SK-N-SH (cell line): ENCODE results near the gene C1QL4. TPM values are rescaled to one million over a fixed set of nuclear protein-coding genes. Genes with fewer than 3 reads are reported as not detected.

ENCODE experiments used
- CTCF ChIA-PET: fragments of 300-600, 350-600 bp; formaldehyde crosslinking; extraction: SDS; loops from one replicate; lab custom pipeline; 2021; lab: Yijun Ruan, JAX
- POLR2A ChIA-PET: fragments of 350-600 bp; sonication (Branson Sonifier 250); formaldehyde crosslinking; extraction: SDS; loops from one replicate; lab custom pipeline; 2020; ENCODE audit warnings: antibody characterized with exemption, inconsistent platforms; lab: Yijun Ruan, JAX
- DNase-seq: peaks from one replicate; pipeline ENCODE4 v3.0.0; 2012
- H2AFZ ChIP-seq: fragments of 200-600 bp; sonication (generic); 2 replicates; pipeline ENCODE4 v1.8.1; 2016; ENCODE audit warnings: antibody characterized with exemption, mild to moderate bottlenecking, low read depth
- H3F3A ChIP-seq: fragments of 200-600 bp; sonication (generic); replicated peaks from 2 replicates; pipeline ENCODE3; 2016; ENCODE audit warnings: antibody characterized with exemption, mild to moderate bottlenecking; ENCODE audit not compliant: insufficient read depth
- H3K27ac ChIP-seq, 2 experiments: fragments of 200-500 bp in 1 of 2; fragments of 200-600 bp in 1 of 2; sonication (Bioruptor generic) in 1 of 2; sonication (generic), shearing (Covaris generic) in 1 of 2; 2 replicates each; pipeline versions ENCODE4 v1.5.1 to v1.6.1; 2014 to 2016; ENCODE audit warnings: low read depth in 2 of 2, inconsistent platforms in 1 of 2, low read length in 1 of 2, mild to moderate bottlenecking in 1 of 2, mixed read lengths in 1 of 2
- H3K27me3 ChIP-seq: fragments of 200-600 bp; sonication (generic), shearing (Covaris generic); 2 replicates; pipeline ENCODE4 v1.6.1; 2016; ENCODE audit warnings: mixed run types; ENCODE audit not compliant: insufficient read depth
- H3K36me3 ChIP-seq, 2 experiments: fragments of 200-500 bp in 1 of 2; fragments of 200-600 bp in 1 of 2; sonication (Bioruptor generic) in 1 of 2; sonication (generic) in 1 of 2; replicated peaks in 1 of 2; 2 replicates each; pipeline versions ENCODE3 to v1.5.1; 2014 to 2016; ENCODE audit warnings: low read length in 1 of 2, mild to moderate bottlenecking in 1 of 2; ENCODE audit not compliant: insufficient read depth in 2 of 2, control insufficient read depth in 1 of 2
- H3K4me1 ChIP-seq, 2 experiments: fragments of 200-500 bp in 1 of 2; fragments of 200-600 bp in 1 of 2; sonication (Bioruptor generic) in 1 of 2; sonication (generic), shearing (Covaris generic) in 1 of 2; 2 replicates each; pipeline versions ENCODE4 v1.5.1 to v1.6.1; 2014 to 2016; ENCODE audit warnings: low read depth in 1 of 2, low read length in 1 of 2, mixed run types in 1 of 2; ENCODE audit not compliant: insufficient read depth in 2 of 2, control insufficient read depth in 1 of 2
- H3K4me2 ChIP-seq: fragments of 200-600 bp; sonication (generic), shearing (Covaris generic); 2 replicates; pipeline ENCODE4 v1.6.1; 2017; ENCODE audit warnings: mixed run types
- H3K4me3 ChIP-seq, 2 experiments: fragments of 200-500 bp in 1 of 2; fragments of 200-600 bp in 1 of 2; sonication (Bioruptor generic) in 1 of 2; sonication (generic), shearing (Covaris generic) in 1 of 2; 2 replicates each; pipeline versions ENCODE4 v1.5.1 to v1.8.1; 2014 to 2016; ENCODE audit warnings: low read depth in 2 of 2, inconsistent platforms in 1 of 2, low read length in 1 of 2, mild to moderate bottlenecking in 1 of 2, mixed read lengths in 1 of 2, moderate library complexity in 1 of 2
- H3K79me2 ChIP-seq: fragments of 200-600 bp; sonication (generic); 2 replicates; pipeline ENCODE4 v1.8.1; 2017; ENCODE audit warnings: mild to moderate bottlenecking; ENCODE audit not compliant: insufficient read depth
- H3K9ac ChIP-seq: fragments of 200-600 bp; sonication (generic); 2 replicates; pipeline ENCODE4 v1.6.1; 2017; ENCODE audit warnings: mixed run types
- H3K9me2 ChIP-seq: fragments of 200-600 bp; sonication (generic); 2 replicates; pipeline ENCODE4 v1.6.1; 2017; ENCODE audit warnings: mixed run types
- H3K9me3 ChIP-seq: fragments of 200-600 bp; sonication (generic); 2 replicates; pipeline ENCODE4 v1.6.1; 2017; ENCODE audit warnings: mixed run types, mild to moderate bottlenecking, moderate library complexity
- H4K20me1 ChIP-seq: fragments of 200-600 bp; sonication (generic); 2 replicates; pipeline ENCODE4 v1.6.1; 2017; ENCODE audit warnings: mild to moderate bottlenecking, mixed run types; ENCODE audit not compliant: insufficient read depth
- ELF1 ChIP-seq: IDR thresholded peaks from 2 replicates; pipeline ENCODE4 v1.4.0; 2012
- FOSL2 ChIP-seq: IDR thresholded peaks from 2 replicates; pipeline ENCODE4 v1.4.0; 2012; ENCODE audit warnings: low read depth, mild to moderate bottlenecking, moderate library complexity, borderline replicate concordance
- FOXJ3 ChIP-seq: sonication (generic); formaldehyde crosslinking; IDR thresholded peaks from 2 replicates; pipeline ENCODE4 v1.5.1; 2020; ENCODE audit warnings: mild to moderate bottlenecking, missing genetic modification reagents
- FOXM1 ChIP-seq: IDR thresholded peaks from 2 replicates; pipeline ENCODE4 v1.4.0; 2012; ENCODE audit warnings: low read depth, mild to moderate bottlenecking
- GABPA ChIP-seq: IDR thresholded peaks from 2 replicates; pipeline ENCODE4 v1.4.0; 2012; ENCODE audit warnings: low read depth, mild to moderate bottlenecking
- GATA2 ChIP-seq: sonication (generic); formaldehyde crosslinking; IDR thresholded peaks from 2 replicates; pipeline ENCODE4 v1.5.0; 2020; ENCODE audit warnings: mild to moderate bottlenecking, missing genetic modification reagents
- IRF3 ChIP-seq: fragments of 150-350 bp; IDR thresholded peaks from 2 replicates; pipeline ENCODE4 v1.6.1; 2016; ENCODE audit warnings: mild to moderate bottlenecking, low read depth, low read length
- JUND ChIP-seq: IDR thresholded peaks from 2 replicates; pipeline ENCODE4 v1.4.0; 2012
- MAX ChIP-seq: IDR thresholded peaks from 2 replicates; pipeline ENCODE4 v1.4.0; 2012; ENCODE audit warnings: low read depth
- MEF2A ChIP-seq: IDR thresholded peaks from 2 replicates; pipeline ENCODE4 v1.4.0; 2012; ENCODE audit warnings: low read depth, borderline replicate concordance
- NRF1 ChIP-seq: IDR thresholded peaks from 2 replicates; pipeline ENCODE4 v1.6.1; 2012; ENCODE audit warnings: low read depth, mild to moderate bottlenecking, low read length
- PBX3 ChIP-seq: IDR thresholded peaks from 2 replicates; pipeline ENCODE4; 2012
- POLR2AphosphoS5 ChIP-seq: IDR thresholded peaks from 2 replicates; pipeline ENCODE4 v1.6.1; 2012; ENCODE audit warnings: low read depth, low read length
- RAD21 ChIP-seq: IDR thresholded peaks from 2 replicates; pipeline ENCODE4 v1.6.1; 2012; ENCODE audit warnings: mild to moderate bottlenecking, low read length
- REST ChIP-seq: IDR thresholded peaks from 2 replicates; pipeline ENCODE4 v1.6.1; 2012; ENCODE audit warnings: mild to moderate bottlenecking, low read depth, low read length, moderate library complexity
- SIN3A ChIP-seq: IDR thresholded peaks from 2 replicates; pipeline ENCODE4 v1.6.1; 2012; ENCODE audit warnings: low read depth, mild to moderate bottlenecking, low read length, moderate library complexity, borderline replicate concordance
- SMC3 ChIP-seq: IDR thresholded peaks from 2 replicates; pipeline ENCODE4 v1.6.1; 2012; ENCODE audit warnings: low read depth, low read length, improper control_type of control experiment
- TAF1 ChIP-seq: IDR thresholded peaks from 2 replicates; pipeline ENCODE4 v1.6.1; 2012; ENCODE audit warnings: low read depth, mild to moderate bottlenecking, low read length, moderate library complexity, borderline replicate concordance
- TEAD4 ChIP-seq: IDR thresholded peaks from 2 replicates; pipeline ENCODE4 v1.4.0; 2012; ENCODE audit warnings: mild to moderate bottlenecking, borderline replicate concordance; ENCODE audit not compliant: insufficient read depth
- ZBTB33 ChIP-seq: IDR thresholded peaks from 2 replicates; pipeline ENCODE4 v1.4.0; 2012; ENCODE audit warnings: low read depth, borderline replicate concordance
- WGBS: methylation state at CpG from one replicate; pipeline ENCODE4 v1.1.6; 2017; ENCODE audit warnings: low lambda C conversion rate; 5-methylcytosine and 5-hydroxymethylcytosine counted together
- polyA plus RNA-seq, 3 experiments: library from polyadenylated mRNA; depleted of rRNA; stranded (reverse); fragments of >200 nt; gene quantifications; 2 replicates each; pipeline ENCODE4 v1.2.3, GENCODE V29; 2012

Gene C1QL4
- polyA plus RNA-seq, 1 of the 3 experiments (the other 2 are of a cell fraction): 14.6 TPM

GRCh38 chr12:49344486-49345050, 7.6 kb upstream of the C1QL4 start (continued):
- TF ChIP-seq ZBTB33 (no peak), IRF3 (no peak)

- Histone ChIP-seq H3K36me3 (no peaks in the 10 kb centered on the region), H3K4me3 (peak overlapping the region; percentile 37 to 52), H3F3A (peaks cover 22% of the 10 kb centered on the region), H4K20me1 (no peaks in the 10 kb centered on the region), H3K27ac (no peak overlapping the region), H3K9me2 (no peaks in the 10 kb centered on the region), H3K9ac (no peak overlapping the region), H3K79me2 (no peaks in the 10 kb centered on the region), H3K4me2 (peak overlapping the region; percentile 76), H2AFZ (peak overlapping the region; percentile 82; the same call in 1 of the 2 replicates), H3K27me3 (peaks cover 5% of the 10 kb centered on the region; the same call in 1 of the 2 replicates), H3K9me3 (no peaks in the 10 kb centered on the region), H3K4me1 (peaks cover 15 to 44% of the 10 kb centered on the region in 2 experiments; a peak in 2 of 4 replicates)
- ChIA-PET POLR2A (interaction anchor here (2.7 kb wide), 1 partner anchor 20 kb away, joined by 9 read pairs; the partner anchor contains the start of gene TROAP), CTCF (interaction anchor here (0.6 to 15.9 kb wide), 56 partner anchors 8 to 355 kb away, joined by 3 to 658 read pairs (median 4); partner anchors contain the start of genes PRPH, SPATS2, TROAP and TUBA1B)
- no peak for DNase-seq
- 21% methylated on average over 23 of the region's 33 CpGs for WGBS
- TF ChIP-seq GABPA: no peak
- no peak for TF ChIP-seq TEAD4
- no peak for TF ChIP-seq MEF2A
- TF ChIP-seq POLR2AphosphoS5: no peak
- TF ChIP-seq FOXM1: no peak
- TF ChIP-seq JUND: no peak
- no peak for TF ChIP-seq TAF1
- TF ChIP-seq GATA2 (CRISPR knock-in tag): no peak
- no peak for TF ChIP-seq PBX3
- TF ChIP-seq MAX: no peak
- no peak for TF ChIP-seq REST
- no peak for TF ChIP-seq NRF1
- no peak for TF ChIP-seq SIN3A
- no peak for TF ChIP-seq SMC3
- TF ChIP-seq FOSL2: no peak
- no peak for TF ChIP-seq RAD21
- no peak for TF ChIP-seq ELF1
- TF ChIP-seq FOXJ3 (CRISPR knock-in tag): no peak
Measured at GRCh38 chr12:49342914-49343731, 6.1 kb upstream of the C1QL4 start.
